Duodenal mucosa (tissue), 2 donors: ENCODE results near the gene INAVA.
"Not testable (repeated sequence)": the region's sequence is repeated elsewhere in the genome, so short reads cannot be mapped to it uniquely, and the experiment has no call there.

Experiments used
- H3K27ac ChIP-seq: one replicate; pipeline ENCODE4 v1.7.0; 2013; ENCODE audit warnings: low read depth, low read length
- H3K27me3 ChIP-seq, 2 donors: one replicate each; pipeline ENCODE4 v1.7.0; 2013; ENCODE audit warnings: low read length in 2 of 2, control low read depth in 1 of 2; ENCODE audit not compliant: insufficient read depth in 2 of 2, control insufficient read depth in 1 of 2
- H3K36me3 ChIP-seq, 2 donors: one replicate each; pipeline ENCODE4 v1.7.0; 2013; ENCODE audit warnings: low read length in 2 of 2, control low read depth in 1 of 2; ENCODE audit not compliant: insufficient read depth in 2 of 2, control insufficient read depth in 1 of 2
- H3K4me1 ChIP-seq, 2 donors: one replicate each; pipeline ENCODE4 v1.7.0; 2013; ENCODE audit warnings: low read length in 2 of 2, control low read depth in 1 of 2; ENCODE audit not compliant: insufficient read depth in 2 of 2, control insufficient read depth in 1 of 2
- H3K4me3 ChIP-seq, 2 donors: one replicate each; pipeline ENCODE4 v1.7.0; 2013; ENCODE audit warnings: low read length in 2 of 2, low read depth in 1 of 2
- H3K9ac ChIP-seq, 2 donors: one replicate each; pipeline ENCODE4 v1.7.0; 2013; ENCODE audit warnings: low read length in 2 of 2, low read depth in 1 of 2
- H3K9me3 ChIP-seq, 2 donors: one replicate each; pipeline ENCODE4 v1.7.0; 2013; ENCODE audit warnings: low read length in 2 of 2, control low read depth in 1 of 2; ENCODE audit not compliant: control insufficient read depth in 1 of 2

INAVA gene

DNA sequence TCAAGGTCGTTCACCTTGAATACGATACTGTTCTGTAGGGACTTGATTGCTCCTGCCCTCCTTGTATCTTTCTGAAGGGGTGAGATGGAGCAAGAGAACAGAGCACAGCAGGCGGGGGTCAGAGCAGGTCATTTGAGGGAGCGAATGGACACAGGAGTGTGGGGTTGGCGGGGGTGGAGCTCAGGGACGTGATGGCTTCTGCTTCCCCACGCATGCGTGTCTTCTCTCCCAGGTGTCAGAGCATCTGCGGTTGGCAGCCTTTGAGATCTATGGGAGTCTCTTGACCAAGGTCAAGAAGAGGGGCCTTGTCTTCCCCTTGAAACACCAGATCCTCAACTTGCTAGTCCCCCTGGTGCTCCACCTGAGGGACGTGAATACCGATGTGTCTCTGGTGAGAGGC lies 63.9 kb downstream of the INAVA start:
- Histone ChIP-seq H3K9me3 (no peaks in the 10 kb centered on the region), H3K4me3 (no peak overlapping the region), H3K9ac (no peak overlapping the region), H3K36me3 (no peaks in the 10 kb centered on the region), H3K4me1 (no peaks in the 10 kb centered on the region), H3K27me3 (no peaks in the 10 kb centered on the region), H3K27ac (no peak overlapping the region)

- H3K4me3 ChIP-seq, result no peak overlapping the region
- no peaks in the 10 kb centered on the region for H3K4me1 ChIP-seq
- no peak overlapping the region for H3K27ac ChIP-seq
- H3K27me3 ChIP-seq, result no peaks in the 10 kb centered on the region
- H3K36me3 ChIP-seq, result no peaks in the 10 kb centered on the region
- no peaks in the 10 kb centered on the region for H3K9me3 ChIP-seq
- H3K9ac ChIP-seq, result no peak overlapping the region
Measured at GRCh38 chr1:200959411-200959921, 64.8 kb downstream of the INAVA start.

GRCh38 chr1:200960236-200960947 lies 65.7 kb downstream of the INAVA start:
- H3K9ac ChIP-seq, result no peak overlapping the region
- H3K4me1 ChIP-seq, result no peaks in the 10 kb centered on the region
- H3K36me3 ChIP-seq, result no peaks in the 10 kb centered on the region
- no peak overlapping the region for H3K4me3 ChIP-seq
- no peak overlapping the region for H3K27ac ChIP-seq
- H3K27me3 ChIP-seq, result no peaks in the 10 kb centered on the region
- no peaks in the 10 kb centered on the region for H3K9me3 ChIP-seq

DNA sequence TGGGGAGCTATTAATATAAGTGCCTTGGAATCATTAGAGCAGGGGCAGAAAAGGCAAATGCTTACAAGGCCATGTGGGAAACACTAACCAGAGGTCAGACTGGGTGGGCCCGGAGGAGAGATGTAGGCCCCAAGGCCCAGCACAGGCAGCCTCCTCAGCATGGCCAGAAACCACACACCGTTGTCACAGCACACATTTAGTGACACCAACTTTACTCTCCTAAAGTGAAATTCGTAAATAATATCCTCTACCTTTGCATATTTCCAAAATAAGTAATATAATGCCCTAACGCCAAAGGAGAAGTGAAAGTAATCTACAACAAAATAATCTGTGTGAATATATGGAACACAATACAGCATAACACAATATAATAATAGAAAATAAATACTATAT lies 66.2 kb downstream of the INAVA start:
- no peaks in the 10 kb centered on the region for H3K27me3 ChIP-seq
- H3K36me3 ChIP-seq, result no peaks in the 10 kb centered on the region
- H3K4me1 ChIP-seq, result no peaks in the 10 kb centered on the region
- no peak overlapping the region for H3K9ac ChIP-seq
- H3K27ac ChIP-seq, result no peak overlapping the region
- no peaks in the 10 kb centered on the region for H3K9me3 ChIP-seq
- no peak overlapping the region for H3K4me3 ChIP-seq

DNA sequence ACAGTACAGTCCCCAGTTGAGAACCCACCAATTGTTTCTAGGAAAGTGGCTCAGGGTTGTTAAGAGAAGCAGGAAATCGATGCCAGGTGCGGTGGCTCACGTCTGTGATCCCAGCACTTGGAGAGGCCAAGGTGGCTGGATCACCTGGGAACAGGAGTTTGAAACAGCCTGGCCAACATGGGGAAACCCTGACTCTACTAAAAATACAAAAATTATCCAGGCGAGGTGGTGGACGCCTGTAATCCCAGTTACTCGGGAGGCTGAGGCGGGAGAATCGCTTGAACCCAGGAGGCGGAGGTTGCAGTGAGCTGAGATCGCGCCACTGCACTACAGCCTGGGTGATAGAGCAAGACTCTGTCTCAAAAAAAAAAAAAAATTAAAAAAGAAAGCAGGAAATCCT lies 67.5 kb downstream of the INAVA start:
- not testable (repeated sequence) for H3K9me3 ChIP-seq, H3K9ac ChIP-seq, H3K4me3 ChIP-seq, H3K27me3 ChIP-seq, H3K27ac ChIP-seq, H3K36me3 ChIP-seq, H3K4me1 ChIP-seq

GRCh38 chr1:200962631-200963030 lies 67.9 kb downstream of the INAVA start:
- Histone ChIP-seq H3K27me3 (no peaks in the 10 kb centered on the region), H3K9me3 (no peaks in the 10 kb centered on the region), H3K27ac (no peak overlapping the region), H3K4me1 (no peaks in the 10 kb centered on the region), H3K36me3 (no peaks in the 10 kb centered on the region), H3K4me3 (no peak overlapping the region), H3K9ac (no peak overlapping the region)

DNA sequence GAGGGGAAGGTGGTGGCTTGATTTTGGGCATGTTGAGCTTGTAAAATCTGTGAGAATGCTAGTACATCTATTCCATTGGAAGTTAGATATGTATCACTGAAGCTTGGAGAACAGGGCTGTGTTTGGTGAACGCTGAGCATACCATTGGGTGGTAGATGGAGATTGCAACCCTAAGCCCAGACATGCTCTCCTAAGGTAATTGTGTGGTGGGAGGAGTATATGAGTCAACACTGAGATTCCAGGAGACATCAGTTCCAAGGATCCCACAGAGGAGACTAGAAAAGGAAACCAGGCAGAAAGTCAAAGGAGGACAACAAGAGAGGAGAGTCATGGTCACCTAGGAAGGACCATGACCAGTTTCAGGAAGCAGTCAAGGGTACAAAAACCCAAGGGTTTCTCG lies 68.4 kb downstream of the INAVA start:
- Histone ChIP-seq H3K9ac (no peak overlapping the region), H3K4me1 (no peaks in the 10 kb centered on the region), H3K4me3 (no peak overlapping the region), H3K36me3 (no peaks in the 10 kb centered on the region), H3K9me3 (no peaks in the 10 kb centered on the region), H3K27ac (no peak overlapping the region), H3K27me3 (no peaks in the 10 kb centered on the region)

GRCh38 chr1:200963888-200964287 lies 69.2 kb downstream of the INAVA start:
- H3K4me1 ChIP-seq, H3K9ac ChIP-seq, H3K36me3 ChIP-seq, H3K27ac ChIP-seq, H3K27me3 ChIP-seq, H3K9me3 ChIP-seq, H3K4me3 ChIP-seq: not testable (repeated sequence)
